SK-N-SH treated with all-trans-retinoic acid at 6 μM for 48 hours (cell line): ENCODE data around the gene POMGNT2.

Experiments used
- ATAC-seq: fragments of 200-7000 bp; cut with Tn5 transposase; 3 replicates; pipeline ENCODE4 v1.9.1; 2020; ENCODE audit warnings: mild to moderate bottlenecking, moderate library complexity
- GLIS3 ChIP-seq: fragments of 250-450 bp; sonication (Bioruptor Pico); IDR thresholded peaks from 2 replicates; pipeline ENCODE4 v1.5.0; 2020; ENCODE audit warnings: mild to moderate bottlenecking, moderate library complexity
- ISL1 ChIP-seq: fragments of 250-450 bp; sonication (Bioruptor Pico); IDR thresholded peaks from 2 replicates; pipeline ENCODE4 v2.1.2; 2022; ENCODE audit warnings: mild to moderate bottlenecking, moderate library complexity
- OSR1 ChIP-seq: fragments of 250-450 bp; sonication (Bioruptor Pico); IDR thresholded peaks from 2 replicates; pipeline ENCODE4 v1.8.0; 2022; ENCODE audit warnings: moderate library complexity, mild to moderate bottlenecking, inconsistent platforms
- SNAI2 ChIP-seq: fragments of 250-450 bp; sonication (Bioruptor Pico); IDR thresholded peaks from 2 replicates; pipeline ENCODE4 v1.5.0; 2020; ENCODE audit warnings: mild to moderate bottlenecking, moderate library complexity
- TOX ChIP-seq: fragments of 250-450 bp; sonication (Bioruptor Pico); IDR thresholded peaks from 2 replicates; pipeline ENCODE4 v1.8.0; 2021; ENCODE audit warnings: mild to moderate bottlenecking, moderate library complexity, borderline replicate concordance
- ZFP3 ChIP-seq: fragments of 250-450 bp; sonication (Bioruptor Pico); IDR thresholded peaks from 2 replicates; pipeline ENCODE4 v1.5.0; 2020; ENCODE audit warnings: mild to moderate bottlenecking, moderate library complexity
- ZNF70 ChIP-seq: fragments of 450-650 bp; formaldehyde crosslinking; IDR thresholded peaks from 2 replicates; pipeline ENCODE4 v1.5.0; 2020; ENCODE audit warnings: mild to moderate bottlenecking, moderate library complexity
- ZNF8 ChIP-seq: fragments of 450-650 bp; formaldehyde crosslinking; IDR thresholded peaks from 2 replicates; pipeline ENCODE4 v1.5.0; 2020; ENCODE audit warnings: mild to moderate bottlenecking, moderate library complexity
- TF ChIP-seq, protein P1 (sequence below): fragments of 250-450 bp; sonication (Bioruptor Pico); IDR thresholded peaks from 2 replicates; pipeline ENCODE4 v1.5.1; 2020; ENCODE audit warnings: low read depth, mild to moderate bottlenecking, moderate library complexity
- TF ChIP-seq, protein P2 (sequence below): fragments of 250-450 bp; sonication (Bioruptor Pico); IDR thresholded peaks from 2 replicates; pipeline ENCODE4 v1.8.0; 2020; ENCODE audit warnings: mild to moderate bottlenecking, moderate library complexity, borderline replicate concordance
- TF ChIP-seq, protein P3 (sequence below): fragments of 250-450 bp; sonication (Bioruptor Pico); IDR thresholded peaks from 2 replicates; pipeline ENCODE4 v1.5.1; 2021; ENCODE audit warnings: mild to moderate bottlenecking, moderate library complexity

POMGNT2 gene

DNA sequence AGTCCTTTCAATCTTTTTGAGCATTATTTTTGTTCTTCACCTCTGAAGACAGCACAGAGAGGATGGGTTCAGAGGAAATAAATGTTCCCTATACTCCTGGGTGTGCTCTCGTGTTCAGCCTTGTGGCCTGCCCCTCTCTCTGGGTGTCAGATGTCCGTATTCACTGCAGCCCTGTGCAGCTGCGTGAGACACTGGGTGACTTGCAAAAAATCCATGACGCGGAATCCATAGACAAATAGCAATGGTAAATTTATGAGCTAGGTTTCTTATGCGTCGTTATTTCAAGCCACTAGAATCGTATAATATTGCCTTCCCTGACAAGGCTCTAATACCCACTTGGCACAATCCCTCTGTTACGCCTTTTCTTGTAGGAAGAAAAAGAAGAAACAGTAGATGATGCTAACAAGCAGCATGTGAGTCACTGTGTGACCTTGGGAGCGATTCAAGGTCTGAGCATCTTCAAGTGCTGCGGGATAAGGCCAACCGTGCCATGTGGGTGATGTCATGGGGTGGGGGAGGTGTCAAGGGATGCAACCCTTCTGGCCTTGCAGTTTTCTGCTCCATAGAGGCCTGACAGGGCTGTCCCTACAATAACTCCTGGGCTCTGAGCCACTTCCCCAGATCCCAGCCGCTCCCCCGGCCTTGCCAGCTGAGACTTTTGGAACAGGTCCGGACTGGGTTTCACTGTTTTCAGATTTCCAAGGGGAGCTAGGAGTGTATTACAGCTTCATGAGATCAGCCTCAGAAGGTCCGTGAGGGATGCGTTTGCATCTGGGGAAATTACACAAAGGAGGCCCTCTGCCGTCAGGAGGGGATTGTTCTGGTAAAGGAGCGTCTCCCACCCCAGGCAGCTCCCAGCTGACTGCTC lies 47.6 kb upstream of the POMGNT2 start:
- no peak for TF ChIP-seq OSR1 (CRISPR knock-in tag)
- TF ChIP-seq, protein P1, sequence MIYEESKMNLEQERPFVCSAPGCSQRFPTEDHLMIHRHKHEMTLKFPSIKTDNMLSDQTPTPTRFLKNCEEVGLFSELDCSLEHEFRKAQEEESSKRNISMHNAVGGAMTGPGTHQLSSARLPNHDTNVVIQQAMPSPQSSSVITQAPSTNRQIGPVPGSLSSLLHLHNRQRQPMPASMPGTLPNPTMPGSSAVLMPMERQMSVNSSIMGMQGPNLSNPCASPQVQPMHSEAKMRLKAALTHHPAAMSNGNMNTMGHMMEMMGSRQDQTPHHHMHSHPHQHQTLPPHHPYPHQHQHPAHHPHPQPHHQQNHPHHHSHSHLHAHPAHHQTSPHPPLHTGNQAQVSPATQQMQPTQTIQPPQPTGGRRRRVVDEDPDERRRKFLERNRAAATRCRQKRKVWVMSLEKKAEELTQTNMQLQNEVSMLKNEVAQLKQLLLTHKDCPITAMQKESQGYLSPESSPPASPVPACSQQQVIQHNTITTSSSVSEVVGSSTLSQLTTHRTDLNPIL (CRISPR knock-in tag) = peak; percentile 34; the same call in 1 of the 2 replicates
- ATAC-seq = peak; percentile 55

DNA sequence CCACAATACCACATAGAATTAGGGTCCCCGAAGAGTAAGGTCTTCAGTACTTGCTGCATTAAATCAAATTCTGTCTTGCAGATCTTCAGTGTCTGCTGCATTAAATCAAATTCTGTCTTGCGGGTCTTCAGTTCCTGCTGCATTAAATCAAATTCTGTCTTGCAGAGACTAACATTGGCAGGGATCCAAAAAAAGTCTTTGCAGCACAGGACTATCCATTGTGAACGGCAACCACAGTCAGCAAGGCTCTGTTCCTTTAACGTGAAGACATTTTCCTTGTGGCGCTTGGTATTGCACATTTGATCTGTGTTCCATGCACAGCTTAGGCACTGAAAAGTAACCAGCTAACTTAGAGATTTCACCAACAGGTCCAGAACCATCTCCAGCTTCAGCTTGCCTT lies 46.8 kb upstream of the POMGNT2 start:
- ATAC-seq = peak; percentile 40; the same call in 2 of the 3 replicates
- no peak for TF ChIP-seq ZNF70 (CRISPR knock-in tag)

DNA sequence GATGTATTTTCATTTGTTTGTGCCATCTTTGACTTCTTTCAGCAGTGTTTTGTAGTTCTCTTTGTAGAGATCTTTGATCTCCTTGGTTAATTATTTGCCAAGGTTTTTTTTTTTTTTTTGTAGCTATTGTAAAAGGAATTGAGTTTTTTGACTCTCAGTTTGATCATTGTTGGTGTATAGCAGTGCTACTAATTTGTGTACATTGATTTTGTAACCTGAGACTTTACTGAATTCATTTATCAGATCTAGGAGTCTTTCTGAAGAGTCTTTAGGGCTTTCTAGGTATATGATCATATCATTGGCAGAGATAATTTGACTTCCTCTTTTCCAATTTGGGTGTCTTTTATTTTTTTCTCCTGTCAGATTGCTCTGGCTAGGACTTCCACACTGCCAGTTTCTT lies 42.2 kb upstream of the POMGNT2 start:
- TF ChIP-seq TOX (CRISPR knock-in tag) (no peak), OSR1 (CRISPR knock-in tag) (no peak), SNAI2 (CRISPR knock-in tag) (no peak), ZFP3 (no peak), ISL1 (CRISPR knock-in tag) (no peak), ZNF8 (no peak), GLIS3 (CRISPR knock-in tag) (no peak)
- TF ChIP-seq, protein P2, sequence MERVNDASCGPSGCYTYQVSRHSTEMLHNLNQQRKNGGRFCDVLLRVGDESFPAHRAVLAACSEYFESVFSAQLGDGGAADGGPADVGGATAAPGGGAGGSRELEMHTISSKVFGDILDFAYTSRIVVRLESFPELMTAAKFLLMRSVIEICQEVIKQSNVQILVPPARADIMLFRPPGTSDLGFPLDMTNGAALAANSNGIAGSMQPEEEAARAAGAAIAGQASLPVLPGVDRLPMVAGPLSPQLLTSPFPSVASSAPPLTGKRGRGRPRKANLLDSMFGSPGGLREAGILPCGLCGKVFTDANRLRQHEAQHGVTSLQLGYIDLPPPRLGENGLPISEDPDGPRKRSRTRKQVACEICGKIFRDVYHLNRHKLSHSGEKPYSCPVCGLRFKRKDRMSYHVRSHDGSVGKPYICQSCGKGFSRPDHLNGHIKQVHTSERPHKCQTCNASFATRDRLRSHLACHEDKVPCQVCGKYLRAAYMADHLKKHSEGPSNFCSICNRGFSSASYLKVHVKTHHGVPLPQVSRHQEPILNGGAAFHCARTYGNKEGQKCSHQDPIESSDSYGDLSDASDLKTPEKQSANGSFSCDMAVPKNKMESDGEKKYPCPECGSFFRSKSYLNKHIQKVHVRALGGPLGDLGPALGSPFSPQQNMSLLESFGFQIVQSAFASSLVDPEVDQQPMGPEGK = no peak
- TF ChIP-seq, protein P3, sequence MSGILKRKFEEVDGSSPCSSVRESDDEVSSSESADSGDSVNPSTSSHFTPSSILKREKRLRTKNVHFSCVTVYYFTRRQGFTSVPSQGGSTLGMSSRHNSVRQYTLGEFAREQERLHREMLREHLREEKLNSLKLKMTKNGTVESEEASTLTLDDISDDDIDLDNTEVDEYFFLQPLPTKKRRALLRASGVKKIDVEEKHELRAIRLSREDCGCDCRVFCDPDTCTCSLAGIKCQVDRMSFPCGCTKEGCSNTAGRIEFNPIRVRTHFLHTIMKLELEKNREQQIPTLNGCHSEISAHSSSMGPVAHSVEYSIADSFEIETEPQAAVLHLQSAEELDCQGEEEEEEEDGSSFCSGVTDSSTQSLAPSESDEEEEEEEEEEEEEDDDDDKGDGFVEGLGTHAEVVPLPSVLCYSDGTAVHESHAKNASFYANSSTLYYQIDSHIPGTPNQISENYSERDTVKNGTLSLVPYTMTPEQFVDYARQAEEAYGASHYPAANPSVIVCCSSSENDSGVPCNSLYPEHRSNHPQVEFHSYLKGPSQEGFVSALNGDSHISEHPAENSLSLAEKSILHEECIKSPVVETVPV (CRISPR knock-in tag) = no peak
- TF ChIP-seq, protein P1 (CRISPR knock-in tag) = no peak
- ATAC-seq = no peak

DNA sequence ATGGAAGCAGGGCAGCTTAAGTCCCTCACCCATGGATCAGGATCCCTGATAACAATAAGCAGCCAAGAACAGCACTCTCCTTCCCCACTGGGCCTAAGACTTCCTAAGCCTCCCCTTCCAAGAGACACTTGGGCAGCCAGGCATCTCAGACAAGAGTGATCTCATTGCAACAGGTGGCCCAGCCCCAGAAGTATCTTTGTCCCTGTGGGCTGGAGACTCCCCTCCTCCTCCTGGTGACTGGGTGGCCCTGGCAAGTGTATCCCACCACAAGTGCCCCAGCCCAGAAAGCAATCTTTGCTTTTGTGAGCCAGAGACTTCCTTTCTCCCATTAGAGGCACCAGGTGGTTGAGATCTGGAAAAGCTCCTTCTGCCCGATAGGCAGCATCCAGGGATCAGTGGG lies 40.7 kb upstream of the POMGNT2 start:
- TF ChIP-seq, protein P3 (CRISPR knock-in tag) = no peak
- TF ChIP-seq, protein P2 = no peak
- TF ChIP-seq, protein P1 (CRISPR knock-in tag) = no peak
- no peak for ATAC-seq
